HCT116 (cell line): Measurements from ENCODE around the gene SRP9.

Source experiments
- EZH2 ChIP-seq: fragments of 200-600 bp; sonication (generic); IDR thresholded peaks from 2 replicates; pipeline ENCODE4 v1.6.1; 2017; ENCODE audit warnings: antibody characterized with exemption, mixed run types
- POLR2AphosphoS5 ChIP-seq: IDR thresholded peaks from 2 replicates; pipeline ENCODE4 v1.6.1; 2011; ENCODE audit warnings: mild to moderate bottlenecking, low read depth, low read length, moderate library complexity
- RAD21 ChIP-seq: IDR thresholded peaks from 2 replicates; pipeline ENCODE4 v1.6.1; 2012; ENCODE audit warnings: low read depth, mild to moderate bottlenecking
- ZFX ChIP-seq: fragments of 450-650 bp; IDR thresholded peaks from 2 replicates; pipeline ENCODE4 v1.6.1; 2017
- TF ChIP-seq, protein P1 (sequence below), 3 experiments: fragments of 200-600 bp in 1 of 3; sonication (generic) in 1 of 3; IDR thresholded peaks in 2 of 3; conservative IDR thresholded peaks in 1 of 3; 2 replicates each; pipeline ENCODE4 v1.5.1; 2012 to 2017; ENCODE audit warnings: low read depth in 2 of 3, low read length in 2 of 3, antibody characterized with exemption in 1 of 3, borderline replicate concordance in 1 of 3, control low read depth in 1 of 3, mild to moderate bottlenecking in 1 of 3, mixed read lengths in 1 of 3, mixed run types in 1 of 3, moderate library complexity in 1 of 3; ENCODE audit not compliant: insufficient read depth in 1 of 3
- TF ChIP-seq, protein P2 (sequence below): IDR thresholded peaks from 2 replicates; pipeline ENCODE4 v1.6.1; 2012

DNA sequence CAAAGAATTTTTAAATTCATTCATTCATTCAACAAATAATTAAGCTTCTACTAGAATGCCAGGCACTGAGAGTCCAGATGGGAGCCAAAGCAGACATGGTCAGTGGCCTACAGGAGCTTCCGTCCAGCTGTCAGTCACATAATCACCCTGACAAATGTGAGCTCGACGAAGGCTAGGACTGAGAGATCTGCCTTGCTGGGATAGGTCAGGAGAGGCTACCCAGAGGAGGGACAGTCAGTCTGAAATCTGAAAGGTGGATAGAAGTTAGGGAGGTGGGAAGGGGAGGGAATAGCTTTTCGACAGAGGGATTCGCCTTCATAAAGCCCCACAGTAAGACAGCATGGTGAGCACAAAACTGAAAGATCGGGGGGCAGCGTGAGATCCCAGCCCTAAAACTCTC, 40.6 kb downstream of the SRP9 start:
- TF ChIP-seq, protein P1, sequence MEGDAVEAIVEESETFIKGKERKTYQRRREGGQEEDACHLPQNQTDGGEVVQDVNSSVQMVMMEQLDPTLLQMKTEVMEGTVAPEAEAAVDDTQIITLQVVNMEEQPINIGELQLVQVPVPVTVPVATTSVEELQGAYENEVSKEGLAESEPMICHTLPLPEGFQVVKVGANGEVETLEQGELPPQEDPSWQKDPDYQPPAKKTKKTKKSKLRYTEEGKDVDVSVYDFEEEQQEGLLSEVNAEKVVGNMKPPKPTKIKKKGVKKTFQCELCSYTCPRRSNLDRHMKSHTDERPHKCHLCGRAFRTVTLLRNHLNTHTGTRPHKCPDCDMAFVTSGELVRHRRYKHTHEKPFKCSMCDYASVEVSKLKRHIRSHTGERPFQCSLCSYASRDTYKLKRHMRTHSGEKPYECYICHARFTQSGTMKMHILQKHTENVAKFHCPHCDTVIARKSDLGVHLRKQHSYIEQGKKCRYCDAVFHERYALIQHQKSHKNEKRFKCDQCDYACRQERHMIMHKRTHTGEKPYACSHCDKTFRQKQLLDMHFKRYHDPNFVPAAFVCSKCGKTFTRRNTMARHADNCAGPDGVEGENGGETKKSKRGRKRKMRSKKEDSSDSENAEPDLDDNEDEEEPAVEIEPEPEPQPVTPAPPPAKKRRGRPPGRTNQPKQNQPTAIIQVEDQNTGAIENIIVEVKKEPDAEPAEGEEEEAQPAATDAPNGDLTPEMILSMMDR (IDR thresholded peaks at IDR 0.05 in 2 of 3, conservative IDR thresholded peaks at IDR 0.05 in 1 of 3; ENCODE audit: borderline replicate concordance in 1 of 3, insufficient read depth in 1 of 3, low read depth in 2 of 3, low read length in 2 of 3) = no peak
- TF ChIP-seq POLR2AphosphoS5 (no peak), EZH2 (no peak), RAD21 (no peak), ZFX (no peak)
- TF ChIP-seq, protein P2, sequence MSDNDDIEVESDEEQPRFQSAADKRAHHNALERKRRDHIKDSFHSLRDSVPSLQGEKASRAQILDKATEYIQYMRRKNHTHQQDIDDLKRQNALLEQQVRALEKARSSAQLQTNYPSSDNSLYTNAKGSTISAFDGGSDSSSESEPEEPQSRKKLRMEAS = no peak
